Ovary (tissue), 3 donors: ENCODE measurements around the gene TAGLN.

Experiments used
- CTCF ChIP-seq, 3 donors: fragments of 450-650 bp in 2 of 3; fragments of 200-600 bp in 1 of 3; IDR thresholded peaks; one replicate each; pipeline versions ENCODE4 v1.5.1 to v1.8.0; 2016 to 2022; ENCODE audit warnings: antibody characterized with exemption in 3 of 3, mild to moderate bottlenecking in 1 of 3
- EP300 ChIP-seq: sonication (generic); formaldehyde crosslinking; IDR thresholded peaks from one replicate; pipeline ENCODE4 v1.6.1; 2017; ENCODE audit warnings: antibody characterized with exemption
- donor health status: DM: no; HTN: no; CAD: no.

DNA sequence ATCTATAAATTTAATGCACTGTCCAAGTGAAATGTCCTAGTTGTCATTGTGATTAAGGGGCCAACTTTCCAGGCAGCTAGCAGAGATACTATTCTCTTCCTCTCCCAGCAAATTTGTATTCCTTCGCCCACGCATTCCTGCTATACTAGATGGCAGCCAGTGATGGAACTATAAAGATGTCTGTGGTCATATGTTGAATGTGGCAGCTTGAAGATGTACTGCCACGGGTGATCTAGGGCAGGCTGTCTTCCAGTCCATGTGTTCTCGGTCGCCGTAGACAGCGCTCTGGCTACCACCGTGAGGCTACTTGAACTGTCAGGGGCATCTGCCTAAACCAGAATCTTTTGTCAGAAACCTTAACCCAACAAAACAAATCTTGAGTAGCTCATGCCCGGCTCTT lies 29.0 kb upstream of the TAGLN start:
- TF ChIP-seq EP300 (no peak), CTCF (IDR thresholded peaks at IDR 0.05) (no peak)
